Neural cell (in vitro differentiated cells): ENCODE data around the gene CCDC50.

Source experiments
- CTCF ChIP-seq: fragments of 450-650 bp; IDR thresholded peaks from 2 replicates; pipeline ENCODE4 v1.5.1; 2014; ENCODE audit warnings: antibody characterized with exemption, mild to moderate bottlenecking, moderate library complexity; ENCODE audit not compliant: poor library complexity, severe bottlenecking
- EZH2 ChIP-seq: fragments of 200-600, 300-800 bp; shearing (Covaris generic), sonication (generic); IDR thresholded peaks from 2 replicates; pipeline ENCODE4 v1.6.1; 2014; ENCODE audit warnings: antibody characterized with exemption, low read length, borderline replicate concordance, mild to moderate bottlenecking; ENCODE audit not compliant: insufficient read depth, poor library complexity, severe bottlenecking
- RAD21 ChIP-seq: fragments of 450-650 bp; conservative IDR thresholded peaks from 2 replicates; pipeline ENCODE4 v1.6.1; 2014; ENCODE audit warnings: antibody characterized with exemption, mild to moderate bottlenecking, moderate library complexity

GRCh38 chr3:191428177-191428576 lies 99.0 kb downstream of the CCDC50 start:
- TF ChIP-seq RAD21 (no peak), EZH2 (no peak), CTCF (no peak)
